ENCODE data around the gene NNT. TPM values are rescaled to one million over a fixed set of nuclear protein-coding genes. Genes with fewer than 3 reads are reported as not detected.

NNT gene
- total and polyA plus RNA-seq, 2 of the 13 experiments (the other 11 are each of a cell fraction or from before 2014, with no cell fraction given): 21.1 to 58.0 TPM

DNA sequence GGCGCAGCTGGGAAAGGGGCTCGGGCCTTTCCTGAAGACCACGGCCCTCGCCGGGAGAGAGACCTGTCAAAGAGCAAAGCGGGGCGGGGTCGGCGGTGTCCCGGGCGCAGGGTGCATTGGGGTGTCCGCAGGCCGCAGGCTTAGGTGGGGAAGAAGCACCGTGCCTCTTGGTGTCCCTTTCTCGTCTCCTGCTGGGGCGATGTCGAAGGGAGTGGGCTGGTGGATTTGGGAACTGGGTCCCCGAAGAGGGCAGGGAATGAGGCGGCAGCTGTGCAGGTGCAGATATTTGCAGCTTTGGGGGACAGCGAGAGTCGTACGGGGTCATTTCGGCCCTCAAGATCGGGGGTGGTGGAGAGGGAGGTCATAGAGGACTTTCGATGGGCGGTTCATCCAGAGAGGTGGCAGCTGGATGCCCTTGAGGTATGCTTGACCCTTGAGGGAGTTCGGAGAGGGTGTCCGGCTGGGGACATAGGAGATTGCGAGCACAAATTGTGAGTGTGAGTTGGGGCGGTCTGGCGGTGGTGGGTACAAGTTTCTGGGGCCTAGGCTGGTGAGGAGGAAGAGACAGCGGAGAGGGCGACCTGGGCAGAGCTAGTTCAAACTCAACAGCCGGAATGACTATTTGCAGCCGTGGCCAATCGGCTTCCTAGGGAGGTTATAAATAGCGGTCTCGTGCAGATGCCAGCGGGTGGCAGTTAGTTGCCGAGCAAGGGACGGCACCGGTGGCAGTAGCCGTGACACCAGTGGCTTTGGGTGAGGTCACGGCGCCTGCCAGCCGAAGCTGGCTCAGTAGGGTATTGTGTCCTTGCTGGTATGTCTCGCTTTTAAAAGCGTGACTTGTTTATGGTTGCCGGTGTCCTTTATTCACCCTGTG lies 601 bp downstream of the NNT start (continued):
- TF ChIP-seq ZNF331 (CRISPR knock-in tag; IDR thresholded peaks at IDR 0.05) (no peak; the same call in 1 of the 2 replicates), MBNL3 (CRISPR knock-in tag; conservative IDR thresholded peaks at IDR 0.05) (no peak), ZNF383 (CRISPR knock-in tag; IDR thresholded peaks at IDR 0.05; ENCODE audit: borderline replicate concordance) (no peak), TCF7 (IDR thresholded peaks at IDR 0.05; ENCODE audit: low read depth) (no peak), ZNF121 (CRISPR knock-in tag; IDR thresholded peaks at IDR 0.05) (no peak), ZSCAN31 (CRISPR knock-in tag; IDR thresholded peaks at IDR 0.05; ENCODE audit: low read depth) (no peak; the same call in 1 of the 2 replicates)
- TF ChIP-seq, protein P1, sequence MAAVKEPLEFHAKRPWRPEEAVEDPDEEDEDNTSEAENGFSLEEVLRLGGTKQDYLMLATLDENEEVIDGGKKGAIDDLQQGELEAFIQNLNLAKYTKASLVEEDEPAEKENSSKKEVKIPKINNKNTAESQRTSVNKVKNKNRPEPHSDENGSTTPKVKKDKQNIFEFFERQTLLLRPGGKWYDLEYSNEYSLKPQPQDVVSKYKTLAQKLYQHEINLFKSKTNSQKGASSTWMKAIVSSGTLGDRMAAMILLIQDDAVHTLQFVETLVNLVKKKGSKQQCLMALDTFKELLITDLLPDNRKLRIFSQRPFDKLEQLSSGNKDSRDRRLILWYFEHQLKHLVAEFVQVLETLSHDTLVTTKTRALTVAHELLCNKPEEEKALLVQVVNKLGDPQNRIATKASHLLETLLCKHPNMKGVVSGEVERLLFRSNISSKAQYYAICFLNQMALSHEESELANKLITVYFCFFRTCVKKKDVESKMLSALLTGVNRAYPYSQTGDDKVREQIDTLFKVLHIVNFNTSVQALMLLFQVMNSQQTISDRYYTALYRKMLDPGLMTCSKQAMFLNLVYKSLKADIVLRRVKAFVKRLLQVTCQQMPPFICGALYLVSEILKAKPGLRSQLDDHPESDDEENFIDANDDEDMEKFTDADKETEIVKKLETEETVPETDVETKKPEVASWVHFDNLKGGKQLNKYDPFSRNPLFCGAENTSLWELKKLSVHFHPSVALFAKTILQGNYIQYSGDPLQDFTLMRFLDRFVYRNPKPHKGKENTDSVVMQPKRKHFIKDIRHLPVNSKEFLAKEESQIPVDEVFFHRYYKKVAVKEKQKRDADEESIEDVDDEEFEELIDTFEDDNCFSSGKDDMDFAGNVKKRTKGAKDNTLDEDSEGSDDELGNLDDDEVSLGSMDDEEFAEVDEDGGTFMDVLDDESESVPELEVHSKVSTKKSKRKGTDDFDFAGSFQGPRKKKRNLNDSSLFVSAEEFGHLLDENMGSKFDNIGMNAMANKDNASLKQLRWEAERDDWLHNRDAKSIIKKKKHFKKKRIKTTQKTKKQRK (IDR thresholded peaks at IDR 0.05; ENCODE audit: low read length): no peak
- TF ChIP-seq, protein P2, sequence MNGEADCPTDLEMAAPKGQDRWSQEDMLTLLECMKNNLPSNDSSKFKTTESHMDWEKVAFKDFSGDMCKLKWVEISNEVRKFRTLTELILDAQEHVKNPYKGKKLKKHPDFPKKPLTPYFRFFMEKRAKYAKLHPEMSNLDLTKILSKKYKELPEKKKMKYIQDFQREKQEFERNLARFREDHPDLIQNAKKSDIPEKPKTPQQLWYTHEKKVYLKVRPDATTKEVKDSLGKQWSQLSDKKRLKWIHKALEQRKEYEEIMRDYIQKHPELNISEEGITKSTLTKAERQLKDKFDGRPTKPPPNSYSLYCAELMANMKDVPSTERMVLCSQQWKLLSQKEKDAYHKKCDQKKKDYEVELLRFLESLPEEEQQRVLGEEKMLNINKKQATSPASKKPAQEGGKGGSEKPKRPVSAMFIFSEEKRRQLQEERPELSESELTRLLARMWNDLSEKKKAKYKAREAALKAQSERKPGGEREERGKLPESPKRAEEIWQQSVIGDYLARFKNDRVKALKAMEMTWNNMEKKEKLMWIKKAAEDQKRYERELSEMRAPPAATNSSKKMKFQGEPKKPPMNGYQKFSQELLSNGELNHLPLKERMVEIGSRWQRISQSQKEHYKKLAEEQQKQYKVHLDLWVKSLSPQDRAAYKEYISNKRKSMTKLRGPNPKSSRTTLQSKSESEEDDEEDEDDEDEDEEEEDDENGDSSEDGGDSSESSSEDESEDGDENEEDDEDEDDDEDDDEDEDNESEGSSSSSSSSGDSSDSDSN (CRISPR knock-in tag; IDR thresholded peaks at IDR 0.05): peak; percentile 1
- TF ChIP-seq, protein P3, sequence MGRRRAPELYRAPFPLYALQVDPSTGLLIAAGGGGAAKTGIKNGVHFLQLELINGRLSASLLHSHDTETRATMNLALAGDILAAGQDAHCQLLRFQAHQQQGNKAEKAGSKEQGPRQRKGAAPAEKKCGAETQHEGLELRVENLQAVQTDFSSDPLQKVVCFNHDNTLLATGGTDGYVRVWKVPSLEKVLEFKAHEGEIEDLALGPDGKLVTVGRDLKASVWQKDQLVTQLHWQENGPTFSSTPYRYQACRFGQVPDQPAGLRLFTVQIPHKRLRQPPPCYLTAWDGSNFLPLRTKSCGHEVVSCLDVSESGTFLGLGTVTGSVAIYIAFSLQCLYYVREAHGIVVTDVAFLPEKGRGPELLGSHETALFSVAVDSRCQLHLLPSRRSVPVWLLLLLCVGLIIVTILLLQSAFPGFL (CRISPR knock-in tag; IDR thresholded peaks at IDR 0.05): no peak
- TF ChIP-seq, protein P4, sequence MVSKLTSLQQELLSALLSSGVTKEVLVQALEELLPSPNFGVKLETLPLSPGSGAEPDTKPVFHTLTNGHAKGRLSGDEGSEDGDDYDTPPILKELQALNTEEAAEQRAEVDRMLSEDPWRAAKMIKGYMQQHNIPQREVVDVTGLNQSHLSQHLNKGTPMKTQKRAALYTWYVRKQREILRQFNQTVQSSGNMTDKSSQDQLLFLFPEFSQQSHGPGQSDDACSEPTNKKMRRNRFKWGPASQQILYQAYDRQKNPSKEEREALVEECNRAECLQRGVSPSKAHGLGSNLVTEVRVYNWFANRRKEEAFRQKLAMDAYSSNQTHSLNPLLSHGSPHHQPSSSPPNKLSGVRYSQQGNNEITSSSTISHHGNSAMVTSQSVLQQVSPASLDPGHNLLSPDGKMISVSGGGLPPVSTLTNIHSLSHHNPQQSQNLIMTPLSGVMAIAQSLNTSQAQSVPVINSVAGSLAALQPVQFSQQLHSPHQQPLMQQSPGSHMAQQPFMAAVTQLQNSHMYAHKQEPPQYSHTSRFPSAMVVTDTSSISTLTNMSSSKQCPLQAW (CRISPR knock-in tag; IDR thresholded peaks at IDR 0.05): no peak
- TF ChIP-seq, protein P5, sequence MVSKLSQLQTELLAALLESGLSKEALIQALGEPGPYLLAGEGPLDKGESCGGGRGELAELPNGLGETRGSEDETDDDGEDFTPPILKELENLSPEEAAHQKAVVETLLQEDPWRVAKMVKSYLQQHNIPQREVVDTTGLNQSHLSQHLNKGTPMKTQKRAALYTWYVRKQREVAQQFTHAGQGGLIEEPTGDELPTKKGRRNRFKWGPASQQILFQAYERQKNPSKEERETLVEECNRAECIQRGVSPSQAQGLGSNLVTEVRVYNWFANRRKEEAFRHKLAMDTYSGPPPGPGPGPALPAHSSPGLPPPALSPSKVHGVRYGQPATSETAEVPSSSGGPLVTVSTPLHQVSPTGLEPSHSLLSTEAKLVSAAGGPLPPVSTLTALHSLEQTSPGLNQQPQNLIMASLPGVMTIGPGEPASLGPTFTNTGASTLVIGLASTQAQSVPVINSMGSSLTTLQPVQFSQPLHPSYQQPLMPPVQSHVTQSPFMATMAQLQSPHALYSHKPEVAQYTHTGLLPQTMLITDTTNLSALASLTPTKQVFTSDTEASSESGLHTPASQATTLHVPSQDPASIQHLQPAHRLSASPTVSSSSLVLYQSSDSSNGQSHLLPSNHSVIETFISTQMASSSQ (IDR thresholded peaks at IDR 0.05; ENCODE audit: low read depth): no peak
- TF ChIP-seq, protein P5 (CRISPR knock-in tag; IDR thresholded peaks at IDR 0.05; ENCODE audit: borderline replicate concordance): no peak
- TF ChIP-seq, protein P6, sequence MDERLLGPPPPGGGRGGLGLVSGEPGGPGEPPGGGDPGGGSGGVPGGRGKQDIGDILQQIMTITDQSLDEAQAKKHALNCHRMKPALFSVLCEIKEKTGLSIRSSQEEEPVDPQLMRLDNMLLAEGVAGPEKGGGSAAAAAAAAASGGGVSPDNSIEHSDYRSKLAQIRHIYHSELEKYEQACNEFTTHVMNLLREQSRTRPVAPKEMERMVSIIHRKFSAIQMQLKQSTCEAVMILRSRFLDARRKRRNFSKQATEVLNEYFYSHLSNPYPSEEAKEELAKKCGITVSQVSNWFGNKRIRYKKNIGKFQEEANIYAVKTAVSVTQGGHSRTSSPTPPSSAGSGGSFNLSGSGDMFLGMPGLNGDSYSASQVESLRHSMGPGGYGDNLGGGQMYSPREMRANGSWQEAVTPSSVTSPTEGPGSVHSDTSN (CRISPR knock-in tag; IDR thresholded peaks at IDR 0.05): no peak

Measured in HepG2 (cell line).